HG02610 (cell line): ENCODE results near the gene DPH2.

Source experiments
- ATAC-seq: cut with Tn5 transposase; IDR thresholded peaks from one replicate; pipeline ENCODE4 v1.9.1; 2021; ENCODE audit warnings: mild to moderate bottlenecking, moderate library complexity; ENCODE audit not compliant: unreplicated experiment

DPH2 gene

GRCh38 chr1:43981636-43982035 lies 11.8 kb downstream of the DPH2 start:
- no peak for ATAC-seq

GRCh38 chr1:43982241-43982640 lies 12.4 kb downstream of the DPH2 start:
- ATAC-seq: no peak

GRCh38 chr1:43982808-43983207 lies 13.0 kb downstream of the DPH2 start:
- ATAC-seq: no peak

GRCh38 chr1:43983253-43983899 lies 13.6 kb downstream of the DPH2 start:
- no peak for ATAC-seq

- no peak for ATAC-seq
Measured at GRCh38 chr1:43984855-43985254, 15.0 kb downstream of the DPH2 start.

GRCh38 chr1:43985984-43986595 lies 16.3 kb downstream of the DPH2 start:
- no peak for ATAC-seq

- ATAC-seq: no peak
Measured at GRCh38 chr1:43986712-43987111, 16.9 kb downstream of the DPH2 start.

GRCh38 chr1:43987159-43987902 lies 17.5 kb downstream of the DPH2 start:
- ATAC-seq: no peak

- ATAC-seq: no peak
Measured at GRCh38 chr1:43990271-43991199, 20.7 kb downstream of the DPH2 start.

GRCh38 chr1:43991200-43991475 lies 21.3 kb downstream of the DPH2 start:
- ATAC-seq: no peak

GRCh38 chr1:43991476-43992231 lies 21.8 kb downstream of the DPH2 start, which contains the start of gene CCDC24:
Gene CCDC24 (plus strand): TSS chr1:43991599. CDS start chr1:43991879, 280 bp downstream.
- peak; percentile 71 for ATAC-seq

- no peak for ATAC-seq
Measured at GRCh38 chr1:43992232-43992995, 22.6 kb downstream of the DPH2 start.

- ATAC-seq: no peak
Measured at GRCh38 chr1:43993206-43993914, 23.6 kb downstream of the DPH2 start.

- ATAC-seq: no peak
Measured at GRCh38 chr1:43994071-43994470, 24.3 kb downstream of the DPH2 start.

- ATAC-seq: no peak
Measured at GRCh38 chr1:43994794-43995790, 25.3 kb downstream of the DPH2 start.

- no peak for ATAC-seq
Measured at GRCh38 chr1:43995984-43996732, 26.3 kb downstream of the DPH2 start.

- ATAC-seq: no peak
Measured at GRCh38 chr1:43996733-43997115, 26.9 kb downstream of the DPH2 start.
